PFSK-1 (cell line): Measurements from ENCODE around the gene RUNX1.

Experiments used
- POLR2AphosphoS5 ChIP-seq: IDR thresholded peaks from 2 replicates; pipeline ENCODE4 v1.6.1; 2012; ENCODE audit warnings: low read depth, mild to moderate bottlenecking, control low read depth, low read length, moderate library complexity
- SIN3A ChIP-seq: IDR thresholded peaks from 2 replicates; pipeline ENCODE4 v1.6.1; 2012; ENCODE audit warnings: mild to moderate bottlenecking, low read length, moderate library complexity, borderline replicate concordance; ENCODE audit not compliant: insufficient read depth
- TAF1 ChIP-seq: IDR thresholded peaks from 2 replicates; pipeline ENCODE4 v1.6.1; 2012; ENCODE audit warnings: low read length, control low read depth, borderline replicate concordance; ENCODE audit not compliant: insufficient read depth
- TF ChIP-seq, protein P1 (sequence below), 2 experiments: IDR thresholded peaks; 2 replicates each; pipeline versions ENCODE4 v1.6.1 to v1.8.0; 2011 to 2012; ENCODE audit warnings: low read depth in 2 of 2, low read length in 2 of 2, control low read depth in 1 of 2, inconsistent platforms in 1 of 2, mild to moderate bottlenecking in 1 of 2, moderate library complexity in 1 of 2; ENCODE audit not compliant: insufficient read depth in 1 of 2

DNA sequence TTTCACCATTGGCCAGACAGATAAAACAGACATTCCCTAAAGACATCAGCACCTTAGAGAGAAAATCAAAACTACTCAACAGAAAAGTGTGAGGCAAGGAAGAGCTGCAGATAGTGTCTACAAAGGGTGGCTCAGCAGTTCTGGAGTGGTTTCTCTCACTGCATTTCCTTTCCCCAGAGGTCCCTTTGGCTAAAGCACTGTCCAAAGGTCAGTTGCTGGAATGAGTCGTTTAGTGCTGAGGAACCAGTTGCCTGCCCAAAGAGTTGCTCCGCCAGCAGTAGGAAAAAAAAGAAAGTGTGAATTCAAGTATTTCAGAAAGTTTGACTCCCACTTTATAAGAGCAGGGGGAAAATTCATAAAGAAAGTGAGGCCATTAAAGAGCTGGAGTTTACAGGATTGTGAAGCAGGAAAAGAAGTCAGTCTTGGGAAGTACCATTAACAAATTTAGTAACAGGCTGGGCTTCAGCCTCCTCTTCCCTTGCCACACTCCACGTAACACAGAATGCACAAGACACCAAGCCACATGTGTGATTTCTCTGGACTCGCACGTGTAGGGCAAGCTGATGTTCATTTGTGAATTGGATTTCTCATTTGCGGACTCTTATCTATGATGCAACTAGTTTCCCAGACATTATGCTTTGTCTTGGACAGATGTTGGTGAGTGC is 122.2 kb downstream of the RUNX1 start:
- TF ChIP-seq POLR2AphosphoS5, result no peak
- TF ChIP-seq, protein P1, sequence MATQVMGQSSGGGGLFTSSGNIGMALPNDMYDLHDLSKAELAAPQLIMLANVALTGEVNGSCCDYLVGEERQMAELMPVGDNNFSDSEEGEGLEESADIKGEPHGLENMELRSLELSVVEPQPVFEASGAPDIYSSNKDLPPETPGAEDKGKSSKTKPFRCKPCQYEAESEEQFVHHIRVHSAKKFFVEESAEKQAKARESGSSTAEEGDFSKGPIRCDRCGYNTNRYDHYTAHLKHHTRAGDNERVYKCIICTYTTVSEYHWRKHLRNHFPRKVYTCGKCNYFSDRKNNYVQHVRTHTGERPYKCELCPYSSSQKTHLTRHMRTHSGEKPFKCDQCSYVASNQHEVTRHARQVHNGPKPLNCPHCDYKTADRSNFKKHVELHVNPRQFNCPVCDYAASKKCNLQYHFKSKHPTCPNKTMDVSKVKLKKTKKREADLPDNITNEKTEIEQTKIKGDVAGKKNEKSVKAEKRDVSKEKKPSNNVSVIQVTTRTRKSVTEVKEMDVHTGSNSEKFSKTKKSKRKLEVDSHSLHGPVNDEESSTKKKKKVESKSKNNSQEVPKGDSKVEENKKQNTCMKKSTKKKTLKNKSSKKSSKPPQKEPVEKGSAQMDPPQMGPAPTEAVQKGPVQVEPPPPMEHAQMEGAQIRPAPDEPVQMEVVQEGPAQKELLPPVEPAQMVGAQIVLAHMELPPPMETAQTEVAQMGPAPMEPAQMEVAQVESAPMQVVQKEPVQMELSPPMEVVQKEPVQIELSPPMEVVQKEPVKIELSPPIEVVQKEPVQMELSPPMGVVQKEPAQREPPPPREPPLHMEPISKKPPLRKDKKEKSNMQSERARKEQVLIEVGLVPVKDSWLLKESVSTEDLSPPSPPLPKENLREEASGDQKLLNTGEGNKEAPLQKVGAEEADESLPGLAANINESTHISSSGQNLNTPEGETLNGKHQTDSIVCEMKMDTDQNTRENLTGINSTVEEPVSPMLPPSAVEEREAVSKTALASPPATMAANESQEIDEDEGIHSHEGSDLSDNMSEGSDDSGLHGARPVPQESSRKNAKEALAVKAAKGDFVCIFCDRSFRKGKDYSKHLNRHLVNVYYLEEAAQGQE (IDR thresholded peaks at IDR 0.05; ENCODE audit: insufficient read depth in 1 of 2, low read depth in 2 of 2, low read length in 2 of 2), result peak; percentile 50 to 65; a peak in 3 of 4 replicates
- TF ChIP-seq TAF1, result no peak
- no peak for TF ChIP-seq SIN3A
